Islet precursor cell (in vitro differentiated cells): ENCODE measurements around the gene MALRD1.
A peak's percentile ranks its signal among the peaks of the same experiment; 100 is the strongest.

ENCODE experiments used
- DNase-seq: peaks from one replicate; pipeline ENCODE4 v3.0.0-alpha.2; 2018

MALRD1 gene

GRCh38 chr10:19231034-19231433, 182.4 kb downstream of the MALRD1 start:
- no peak for DNase-seq

- DNase-seq, result peak; percentile 59
These were observed 197.5 kb downstream of the MALRD1 start for GRCh38 chr10:19245889-19246752.

- DNase-seq, result no peak
These were observed 199.2 kb downstream of the MALRD1 start for GRCh38 chr10:19247843-19248242.

- no peak for DNase-seq
These were observed 201.9 kb downstream of the MALRD1 start for GRCh38 chr10:19250546-19250945.

- no peak for DNase-seq
These were observed 203.9 kb downstream of the MALRD1 start for GRCh38 chr10:19252531-19252930.

GRCh38 chr10:19256331-19256730, 207.7 kb downstream of the MALRD1 start:
- no peak for DNase-seq

- DNase-seq, result no peak
These were observed 214.7 kb downstream of the MALRD1 start for GRCh38 chr10:19263262-19263661.

- DNase-seq, result no peak
These were observed 234.7 kb downstream of the MALRD1 start for GRCh38 chr10:19283285-19283684.

GRCh38 chr10:19283786-19284185, 235.2 kb downstream of the MALRD1 start:
- no peak for DNase-seq

- no peak for DNase-seq
These were observed 242.2 kb downstream of the MALRD1 start for GRCh38 chr10:19290770-19291169.

GRCh38 chr10:19294233-19294632, 245.6 kb downstream of the MALRD1 start:
- no peak for DNase-seq

- no peak for DNase-seq
These were observed 251.0 kb downstream of the MALRD1 start for GRCh38 chr10:19299645-19300044.

GRCh38 chr10:19302117-19302516, 253.5 kb downstream of the MALRD1 start:
- no peak for DNase-seq

GRCh38 chr10:19310066-19310465, 261.5 kb downstream of the MALRD1 start:
- no peak for DNase-seq

- no peak for DNase-seq
These were observed 267.7 kb downstream of the MALRD1 start for GRCh38 chr10:19316204-19316870.

- DNase-seq, result no peak
These were observed 269.4 kb downstream of the MALRD1 start for GRCh38 chr10:19317952-19318351.

- no peak for DNase-seq
These were observed 277.0 kb downstream of the MALRD1 start for GRCh38 chr10:19325581-19325980.

GRCh38 chr10:19328582-19328981, 280.0 kb downstream of the MALRD1 start:
- DNase-seq, result no peak

- no peak for DNase-seq
These were observed 280.9 kb downstream of the MALRD1 start for GRCh38 chr10:19329475-19329874.

GRCh38 chr10:19332304-19332703, 283.7 kb downstream of the MALRD1 start:
- no peak for DNase-seq

GRCh38 chr10:19333631-19334030, 285.0 kb downstream of the MALRD1 start:
- DNase-seq, result no peak

- DNase-seq, result no peak
These were observed 299.0 kb downstream of the MALRD1 start for GRCh38 chr10:19347621-19348020.

- no peak for DNase-seq
These were observed 318.6 kb downstream of the MALRD1 start for GRCh38 chr10:19367176-19367575.

GRCh38 chr10:19373988-19374387, 325.4 kb downstream of the MALRD1 start:
- no peak for DNase-seq
